ENCODE data around the gene CEACAM7.
A peak's percentile ranks its signal among the peaks of the same experiment; 100 is the strongest.

CEACAM7 gene

DNA sequence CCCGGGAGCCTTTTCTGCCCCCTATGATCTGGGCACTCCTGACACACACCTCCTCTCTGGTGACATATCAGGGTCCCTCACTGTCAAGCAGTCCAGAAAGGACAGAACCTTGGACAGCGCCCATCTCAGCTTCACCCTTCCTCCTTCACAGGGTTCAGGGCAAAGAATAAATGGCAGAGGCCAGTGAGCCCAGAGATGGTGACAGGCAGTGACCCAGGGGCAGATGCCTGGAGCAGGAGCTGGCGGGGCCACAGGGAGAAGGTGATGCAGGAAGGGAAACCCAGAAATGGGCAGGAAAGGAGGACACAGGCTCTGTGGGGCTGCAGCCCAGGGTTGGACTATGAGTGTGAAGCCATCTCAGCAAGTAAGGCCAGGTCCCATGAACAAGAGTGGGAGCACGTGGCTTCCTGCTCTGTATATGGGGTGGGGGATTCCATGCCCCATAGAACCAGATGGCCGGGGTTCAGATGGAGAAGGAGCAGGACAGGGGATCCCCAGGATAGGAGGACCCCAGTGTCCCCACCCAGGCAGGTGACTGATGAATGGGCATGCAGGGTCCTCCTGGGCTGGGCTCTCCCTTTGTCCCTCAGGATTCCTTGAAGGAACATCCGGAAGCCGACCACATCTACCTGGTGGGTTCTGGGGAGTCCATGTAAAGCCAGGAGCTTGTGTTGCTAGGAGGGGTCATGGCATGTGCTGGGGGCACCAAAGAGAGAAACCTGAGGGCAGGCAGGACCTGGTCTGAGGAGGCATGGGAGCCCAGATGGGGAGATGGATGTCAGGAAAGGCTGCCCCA lies 8.5 kb upstream of the CEACAM7 start:
- TF ChIP-seq NFIC (IDR thresholded peaks at IDR 0.05) (no peak), EGR1 (IDR thresholded peaks at IDR 0.05) (no peak), TCF12 (IDR thresholded peaks at IDR 0.05; ENCODE audit: low read depth) (no peak), YY1 (IDR thresholded peaks at IDR 0.05; ENCODE audit: low read depth) (no peak), ZBTB7A (IDR thresholded peaks at IDR 0.05; ENCODE audit: low read depth) (no peak), REST (IDR thresholded peaks at IDR 0.05; ENCODE audit: low read depth) (peak; percentile 89)

DNA sequence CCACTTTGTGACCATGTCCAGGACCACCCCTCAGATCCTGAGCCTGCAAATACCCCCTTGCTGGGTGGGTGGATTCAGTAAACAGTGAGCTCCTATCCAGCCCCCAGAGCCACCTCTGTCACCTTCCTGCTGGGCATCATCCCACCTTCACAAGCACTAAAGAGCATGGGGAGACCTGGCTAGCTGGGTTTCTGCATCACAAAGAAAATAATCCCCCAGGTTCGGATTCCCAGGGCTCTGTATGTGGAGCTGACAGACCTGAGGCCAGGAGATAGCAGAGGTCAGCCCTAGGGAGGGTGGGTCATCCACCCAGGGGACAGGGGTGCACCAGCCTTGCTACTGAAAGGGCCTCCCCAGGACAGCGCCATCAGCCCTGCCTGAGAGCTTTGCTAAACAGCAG lies 7.7 kb upstream of the CEACAM7 start:
- TF ChIP-seq MAX (IDR thresholded peaks at IDR 0.05), result no peak
- TF ChIP-seq CEBPB (IDR thresholded peaks at IDR 0.05), result no peak
- TF ChIP-seq EP300 (IDR thresholded peaks at IDR 0.05; ENCODE audit: borderline replicate concordance), result no peak
- no peak for TF ChIP-seq NFIC (IDR thresholded peaks at IDR 0.05)
- no peak for TF ChIP-seq REST (IDR thresholded peaks at IDR 0.05; ENCODE audit: low read depth)
- TF ChIP-seq TEAD4 (IDR thresholded peaks at IDR 0.05), result no peak
- no peak for TF ChIP-seq ZBTB7A (IDR thresholded peaks at IDR 0.05; ENCODE audit: low read depth)
- TF ChIP-seq EGR1 (IDR thresholded peaks at IDR 0.05), result no peak
- no peak for TF ChIP-seq CREB1 (IDR thresholded peaks at IDR 0.05; ENCODE audit: low read depth)
- TF ChIP-seq TAF1 (IDR thresholded peaks at IDR 0.05; ENCODE audit: low read depth), result no peak
- no peak for TF ChIP-seq TCF12 (IDR thresholded peaks at IDR 0.05; ENCODE audit: low read depth)
- no peak for TF ChIP-seq RAD21 (IDR thresholded peaks at IDR 0.05; ENCODE audit: low read depth)
- no peak for TF ChIP-seq USF1 (IDR thresholded peaks at IDR 0.05)

- TF ChIP-seq REST (IDR thresholded peaks at IDR 0.05; ENCODE audit: low read depth) (0 out of 2 replicates have a peak, but pooled peaks have one; percentile 2), EP300 (IDR thresholded peaks at IDR 0.05; ENCODE audit: borderline replicate concordance) (no peak)
Observed at GRCh38 chr19:41694831-41695635, 7.0 kb upstream of the CEACAM7 start.

DNA sequence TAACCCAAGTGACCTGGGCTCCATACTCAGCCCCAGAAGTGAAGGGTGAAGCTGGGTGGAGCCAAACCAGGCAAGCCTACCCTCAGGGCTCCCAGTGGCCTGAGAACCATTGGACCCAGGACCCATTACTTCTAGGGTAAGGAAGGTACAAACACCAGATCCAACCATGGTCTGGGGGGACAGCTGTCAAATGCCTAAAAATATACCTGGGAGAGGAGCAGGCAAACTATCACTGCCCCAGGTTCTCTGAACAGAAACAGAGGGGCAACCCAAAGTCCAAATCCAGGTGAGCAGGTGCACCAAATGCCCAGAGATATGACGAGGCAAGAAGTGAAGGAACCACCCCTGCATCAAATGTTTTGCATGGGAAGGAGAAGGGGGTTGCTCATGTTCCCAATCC lies 6.1 kb upstream of the CEACAM7 start:
- TF ChIP-seq REST (IDR thresholded peaks at IDR 0.05; ENCODE audit: low read depth), result no peak
- TF ChIP-seq EP300 (IDR thresholded peaks at IDR 0.05; ENCODE audit: borderline replicate concordance), result no peak
- no peak for TF ChIP-seq RAD21 (IDR thresholded peaks at IDR 0.05; ENCODE audit: low read depth)
- no peak for TF ChIP-seq TCF12 (IDR thresholded peaks at IDR 0.05; ENCODE audit: low read depth)
- TF ChIP-seq FOXM1 (IDR thresholded peaks at IDR 0.05; ENCODE audit: borderline replicate concordance, low read depth), result no peak
